ENCODE results near the gene DNER.
"Not testable (repeated sequence)": the region's sequence is repeated elsewhere in the genome, so short reads cannot be mapped to it uniquely, and the experiment has no call there.

DNER gene

DNA sequence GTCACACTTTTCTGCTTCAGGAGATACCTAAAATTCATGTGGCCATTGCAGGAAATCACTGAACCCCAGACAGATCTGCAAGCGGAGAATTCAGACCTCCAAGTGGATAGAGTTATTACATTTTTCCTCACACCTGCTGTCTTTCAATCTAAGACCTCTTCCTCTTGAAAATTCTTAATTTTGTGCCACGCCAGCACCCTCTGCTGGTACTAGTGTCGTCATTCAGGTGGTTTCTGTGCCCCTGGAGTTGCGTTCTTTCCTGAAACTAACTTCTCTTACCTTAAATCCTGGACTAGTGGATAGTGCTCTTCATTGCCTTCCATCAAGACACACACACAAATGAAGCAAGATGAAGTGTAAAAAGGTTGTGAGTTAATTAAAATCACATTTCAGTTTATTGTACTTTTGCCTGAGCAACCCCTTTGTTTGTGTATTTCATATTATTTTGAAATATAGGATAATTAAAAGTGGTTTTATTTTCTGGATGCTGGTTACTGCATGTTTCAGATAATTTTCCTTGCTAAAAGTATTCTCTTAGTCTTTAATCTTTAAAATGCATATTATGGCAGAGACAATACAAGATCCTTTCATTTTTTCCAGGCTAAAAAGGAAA is 1.6 kb upstream of the DNER start:
- no peak for DNase-seq

DNA sequence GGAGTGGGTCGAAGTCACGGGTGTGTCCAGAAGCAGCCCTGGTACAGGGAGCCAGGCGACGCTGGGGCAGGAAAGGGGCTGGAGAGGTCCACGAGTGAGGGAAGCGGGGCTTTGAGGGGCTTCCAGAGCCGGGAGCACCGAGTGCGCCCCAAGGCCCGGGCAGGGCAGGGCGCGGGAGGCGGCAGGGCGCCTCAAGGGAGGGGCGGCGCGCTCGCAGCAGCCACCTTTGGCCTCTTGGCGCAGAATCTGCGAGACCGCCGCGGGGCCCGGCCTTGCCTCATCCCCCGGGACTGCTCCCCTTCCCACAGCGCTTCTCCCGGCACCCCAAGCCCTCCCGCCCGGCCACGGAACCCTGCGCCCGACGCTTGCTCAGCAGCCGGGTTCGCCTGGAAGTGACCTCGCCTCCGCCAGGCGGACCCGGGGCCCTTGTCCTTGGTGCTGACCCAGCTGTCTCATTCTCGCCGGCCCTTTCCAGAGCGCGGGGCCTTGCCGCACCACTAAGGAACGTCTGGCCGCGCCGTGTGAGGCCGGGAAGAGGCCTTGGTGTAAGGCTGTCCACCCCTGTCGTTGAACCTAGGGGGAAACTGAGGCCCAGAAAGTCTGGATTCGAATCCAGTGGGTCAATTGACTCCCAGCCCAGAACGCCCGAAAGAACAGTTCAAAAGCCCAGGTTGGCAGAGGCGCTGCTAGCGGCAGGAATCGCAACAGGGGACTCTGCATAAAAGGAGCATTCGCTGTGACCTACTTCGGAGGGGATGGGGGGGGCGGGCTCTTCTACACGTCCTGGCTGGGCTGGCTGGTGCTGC is 584 bp upstream of the DNER start:
- no peak for DNase-seq

DNA sequence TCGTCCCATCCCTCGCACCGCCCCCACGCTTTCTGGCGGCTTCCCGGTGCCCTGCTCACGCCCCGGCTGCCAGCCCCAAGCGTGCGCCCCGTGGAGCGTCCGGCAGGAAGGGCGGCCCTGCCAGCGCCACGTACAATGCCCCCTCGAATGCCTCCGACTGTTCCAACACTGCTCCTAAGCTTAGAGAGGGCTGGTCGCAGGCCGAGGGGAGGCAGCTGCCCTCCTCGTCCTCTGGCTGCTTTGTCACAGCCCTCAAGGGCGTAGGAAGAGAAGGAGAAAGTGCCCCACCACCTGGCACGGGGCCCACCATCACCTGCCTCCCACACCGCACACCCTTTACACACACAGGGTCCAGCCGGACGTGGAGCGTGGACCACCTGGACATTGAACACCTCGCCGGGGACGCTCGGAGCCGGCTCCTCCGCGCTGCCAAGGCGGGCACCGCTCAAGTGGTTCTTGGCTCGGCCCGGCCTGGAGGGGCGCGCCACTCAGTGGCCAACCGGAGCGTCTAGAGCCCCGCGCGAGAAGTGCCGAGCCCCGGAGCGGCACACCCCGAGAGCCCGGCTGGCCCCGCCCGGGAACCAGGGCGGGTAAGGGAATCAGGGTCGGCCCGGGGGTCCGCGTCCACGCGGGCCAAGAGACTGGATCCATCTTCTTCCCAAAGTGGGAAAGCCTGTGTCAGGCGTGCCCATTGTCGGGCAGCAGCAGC is 830 bp downstream of the DNER start:
- DNase-seq = no peak

DNA sequence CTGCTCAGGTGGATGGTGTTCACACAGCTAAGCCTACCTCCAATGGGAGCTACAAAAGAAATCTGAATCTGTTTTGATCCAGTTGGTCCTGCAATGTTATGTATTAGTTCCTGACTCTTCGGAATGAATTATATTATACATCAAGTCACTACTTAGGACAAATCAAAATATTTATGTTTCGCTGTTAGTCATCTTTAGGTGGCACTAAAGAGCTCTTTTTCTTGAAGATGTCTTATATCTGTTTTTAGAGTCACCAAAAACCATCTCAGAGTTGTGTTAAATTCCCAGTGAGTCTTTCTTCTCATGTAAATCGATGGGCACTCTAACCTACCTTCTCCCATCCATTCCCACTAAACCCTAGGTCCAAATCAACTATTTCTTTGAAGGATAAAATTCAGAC is 2.2 kb downstream of the DNER start:
- DNase-seq = no peak

DNA sequence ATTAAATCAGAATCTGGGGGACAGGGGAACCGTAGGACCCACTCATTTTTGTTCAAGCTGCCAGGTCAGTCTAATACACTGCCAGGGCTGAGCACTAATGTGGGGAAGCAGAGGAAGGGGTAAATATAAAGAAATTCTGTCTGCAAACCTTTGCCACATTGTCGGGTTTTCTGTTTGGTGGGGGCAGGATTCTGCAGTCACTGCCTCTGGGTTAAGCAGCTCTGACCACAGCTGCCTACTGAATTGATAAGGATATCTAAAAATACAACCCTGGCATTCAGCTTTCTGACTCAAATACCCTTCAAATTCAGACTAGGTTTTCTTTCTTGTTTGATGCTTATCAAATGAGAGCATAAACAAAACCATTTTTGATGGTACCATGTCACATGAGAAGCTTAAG is 6.0 kb downstream of the DNER start:
- no peak for DNase-seq

DNA sequence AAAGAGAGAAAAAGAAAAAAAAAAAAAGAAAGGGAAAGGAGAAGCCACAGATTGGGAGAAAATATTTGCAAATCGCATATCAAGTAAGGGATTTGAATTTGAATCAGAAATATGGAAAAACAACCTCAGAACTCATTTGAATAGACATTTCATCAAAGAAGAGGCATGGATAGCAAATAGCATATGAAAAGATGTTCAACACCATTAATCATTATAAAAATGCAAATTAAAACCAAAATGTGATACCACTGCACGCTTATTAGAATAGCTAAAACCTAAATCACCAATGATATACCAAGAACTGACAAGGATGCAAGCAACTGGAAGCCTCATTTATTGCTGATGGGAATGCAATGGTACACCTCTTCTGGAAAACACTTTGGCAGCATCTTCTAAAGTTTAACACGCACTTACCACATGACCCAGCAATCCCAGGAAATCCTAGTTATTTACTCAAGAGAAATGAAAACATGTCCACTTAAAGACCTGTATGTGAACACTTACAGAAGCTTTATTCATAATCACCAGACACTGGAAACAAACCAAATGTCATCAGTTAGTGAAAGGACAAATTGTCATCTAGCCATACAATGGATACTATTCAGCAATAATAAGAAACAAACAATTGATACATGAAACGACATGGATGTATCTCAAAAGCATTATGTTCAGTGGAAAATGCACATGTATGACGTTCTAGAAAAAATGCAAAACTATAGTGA is 10.3 kb downstream of the DNER start:
- DNase-seq = no peak

DNA sequence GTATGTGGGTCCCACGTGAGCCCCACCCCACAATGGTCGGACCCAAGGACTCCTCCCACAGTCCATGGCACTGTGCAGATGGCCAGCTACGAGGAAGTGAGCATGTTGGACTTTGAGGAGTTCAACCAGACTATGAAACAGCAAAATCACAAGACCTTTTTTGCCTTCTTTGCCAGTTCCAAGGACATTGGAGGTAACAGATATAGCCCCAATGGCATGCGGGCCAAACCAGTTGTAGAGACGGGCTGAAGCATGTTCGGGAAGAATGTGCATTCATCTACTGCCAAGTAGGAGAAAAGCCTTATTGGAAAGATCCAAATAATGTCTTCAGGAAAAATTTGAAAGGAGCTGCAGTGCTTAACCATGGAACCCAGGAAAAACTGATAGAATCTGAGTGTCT is 12.6 kb downstream of the DNER start:
- DNase-seq = no peak

DNA sequence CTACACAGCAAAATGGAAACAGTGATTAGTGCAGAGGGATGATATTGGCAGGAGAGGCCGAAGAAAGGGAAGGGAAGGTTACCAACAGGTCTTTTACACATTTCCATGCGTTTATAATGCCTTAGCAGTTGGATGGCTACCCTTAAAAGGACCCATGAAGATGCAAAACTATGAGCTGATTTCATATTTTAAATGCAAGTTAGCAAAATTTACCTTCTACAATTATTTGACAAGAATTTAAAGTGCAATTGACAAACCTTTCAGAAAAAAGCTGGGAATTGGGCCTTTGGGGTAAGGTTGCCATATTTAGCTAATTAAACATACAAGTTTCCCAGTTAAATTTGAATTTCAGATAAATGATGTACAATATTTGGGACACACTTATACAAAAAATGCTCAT is 13.3 kb downstream of the DNER start:
- no peak for DNase-seq

DNA sequence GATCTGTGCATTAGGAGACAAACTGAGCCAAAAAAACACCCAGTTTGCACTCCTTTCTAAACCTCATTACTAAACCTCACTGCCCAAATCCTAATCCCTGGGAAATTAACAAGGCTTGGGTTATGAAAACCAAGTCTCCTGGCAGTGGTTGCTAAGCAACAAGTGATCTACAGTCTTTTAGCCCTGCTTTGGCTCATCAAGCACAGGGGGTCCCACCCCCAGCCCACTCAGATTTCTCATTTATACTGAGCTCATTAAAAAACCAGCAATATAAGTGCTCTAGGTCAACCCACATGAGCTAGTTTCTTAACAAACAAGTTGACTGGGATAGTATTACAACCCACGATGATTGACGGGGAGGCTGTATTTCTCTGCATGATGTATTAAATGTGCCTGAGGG is 18.4 kb downstream of the DNER start:
- no peak for DNase-seq

DNA sequence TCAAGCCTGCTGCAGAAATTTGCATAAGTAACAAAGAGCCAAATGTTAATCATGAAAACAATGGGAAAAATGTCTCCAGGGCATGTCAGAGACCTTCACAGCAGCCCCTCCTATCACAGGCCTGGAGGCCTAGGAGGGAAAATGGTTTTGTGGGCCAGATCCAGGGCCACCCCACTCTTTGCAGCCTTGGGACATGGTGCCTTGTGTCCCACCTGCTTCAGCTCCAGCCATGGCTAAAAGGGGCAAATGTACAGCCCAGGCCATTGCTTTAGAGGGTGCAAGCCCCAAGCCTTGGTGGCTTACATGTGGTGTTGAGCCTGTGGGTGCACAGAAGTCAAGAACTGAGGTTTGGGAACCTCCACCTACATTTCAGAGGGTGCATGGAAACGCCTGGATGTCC is 20.5 kb downstream of the DNER start:
- DNase-seq = not testable (repeated sequence)

DNA sequence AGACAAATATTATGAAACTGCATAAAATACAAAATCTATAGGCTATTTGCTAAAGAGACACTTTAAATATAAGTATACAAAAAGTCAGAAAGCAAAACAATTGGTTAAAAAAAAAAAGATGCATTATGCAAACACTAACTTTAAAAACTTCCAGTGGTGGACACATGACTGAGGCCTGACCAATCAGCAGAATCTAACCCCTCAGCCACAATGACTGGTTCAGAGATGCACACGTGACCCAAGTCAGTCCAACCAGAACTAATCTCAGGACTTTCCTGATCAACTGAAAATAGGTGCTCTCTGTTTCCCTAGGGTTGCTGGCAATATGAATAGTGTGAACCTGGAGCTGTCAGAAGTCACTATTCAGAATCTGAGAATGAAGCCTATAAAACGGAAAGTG is 22.7 kb downstream of the DNER start:
- no peak for DNase-seq

DNA sequence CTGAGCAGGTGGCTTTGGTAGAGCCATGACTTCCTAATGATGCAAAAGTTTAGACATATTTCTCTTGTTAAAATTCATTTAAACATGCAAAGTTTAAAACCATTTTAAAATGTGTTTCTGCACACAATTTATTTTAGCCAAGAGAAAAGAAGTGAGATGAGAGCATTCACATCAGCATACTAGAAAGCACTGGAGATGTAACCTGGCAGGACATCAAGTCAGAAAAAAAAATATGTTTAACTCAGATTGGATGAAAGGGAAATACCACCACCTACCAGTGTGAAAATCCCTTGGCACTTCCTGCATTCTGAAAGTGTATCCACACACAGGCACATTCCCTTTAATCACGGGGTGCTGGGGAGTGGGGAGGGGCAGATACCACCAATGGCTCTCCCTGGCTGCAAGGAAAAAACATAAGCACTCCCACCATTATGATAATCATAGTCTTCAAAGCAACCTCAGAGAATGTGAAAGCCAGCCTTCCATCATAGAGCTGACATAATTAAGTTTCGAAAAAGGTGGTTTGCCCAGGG is 25.0 kb downstream of the DNER start:
- no peak for DNase-seq

DNA sequence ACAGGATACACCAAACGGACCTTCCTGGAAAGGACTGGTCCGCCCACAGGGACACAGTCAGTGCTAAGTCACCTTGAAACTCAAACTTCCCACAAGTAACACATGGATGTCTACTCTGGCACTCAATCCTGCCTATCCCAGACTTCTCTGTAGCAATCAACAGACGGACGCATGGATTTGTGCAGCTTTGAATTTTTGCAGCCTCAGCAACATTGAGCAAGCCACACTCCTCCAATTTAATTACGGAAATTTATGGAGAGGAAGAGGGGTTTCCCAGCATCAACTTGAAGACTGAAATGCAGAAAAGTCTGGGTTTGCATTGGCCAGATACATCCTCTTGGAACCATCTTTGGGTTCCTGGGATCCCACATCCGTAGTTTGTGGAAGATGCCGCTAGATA is 26.2 kb downstream of the DNER start:
- no peak for DNase-seq

DNA sequence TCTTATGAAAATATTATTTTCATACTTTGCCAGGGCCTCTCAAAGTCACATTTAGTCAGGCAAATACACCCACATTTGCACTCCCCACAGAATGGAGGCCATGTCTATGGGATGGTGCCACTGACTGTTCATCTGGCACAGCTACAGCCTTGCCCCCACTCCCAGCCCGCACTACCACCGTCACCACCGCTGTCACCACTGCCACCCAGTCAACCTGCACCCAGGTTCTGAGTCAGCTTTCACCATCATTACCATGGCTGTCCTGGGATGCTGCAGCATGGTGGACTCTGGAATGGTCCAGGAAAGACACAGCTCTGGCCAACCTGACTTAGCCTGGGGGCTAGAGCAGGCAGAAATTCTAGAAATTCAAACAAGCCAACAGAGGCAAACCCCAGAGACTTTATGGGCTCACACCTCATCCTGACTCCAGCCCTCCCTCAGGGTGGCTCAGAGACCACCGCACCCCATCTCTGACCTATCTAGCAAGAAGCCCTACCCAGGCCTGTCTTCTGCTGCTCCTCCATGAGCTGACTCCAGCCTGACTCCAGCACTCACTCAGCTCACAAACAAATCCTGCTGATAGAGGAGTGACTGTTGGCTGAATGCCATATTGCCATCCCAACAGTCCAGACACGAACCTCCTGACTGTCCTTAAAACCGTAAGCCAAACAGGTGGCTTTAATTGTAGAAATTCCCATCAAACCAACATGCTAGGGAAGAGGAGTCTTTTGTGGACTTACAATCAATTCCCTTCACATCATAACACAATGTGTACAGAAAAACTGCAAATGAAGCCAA is 28.0 kb downstream of the DNER start:
- no peak for DNase-seq

DNA sequence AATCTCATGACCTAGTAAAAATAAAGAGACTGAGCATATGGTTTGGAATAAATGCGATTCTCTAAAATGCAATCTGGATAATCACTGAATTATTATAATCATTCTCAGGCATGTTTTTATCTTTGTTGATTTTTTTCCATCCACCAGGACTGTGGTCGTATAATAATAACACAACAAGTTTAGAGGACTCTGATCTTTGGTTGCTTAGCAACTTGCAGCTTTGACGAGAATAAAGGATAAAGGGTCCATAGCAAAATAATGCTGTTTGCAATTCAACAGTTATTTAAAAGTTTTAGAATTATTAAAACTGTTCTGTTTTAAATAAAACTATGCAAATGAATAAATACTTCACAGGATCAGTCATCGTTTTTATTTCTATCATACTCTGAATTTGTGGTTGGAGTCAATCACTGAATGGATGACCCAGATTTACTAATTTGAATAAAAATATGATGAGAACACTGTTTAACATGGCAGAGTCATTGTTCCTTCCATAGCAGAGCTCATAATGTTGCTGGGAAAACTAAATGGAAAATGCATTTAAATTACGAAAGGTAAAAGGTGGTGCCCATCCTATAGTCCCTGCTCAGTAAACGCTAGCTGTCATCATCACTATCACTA is 29.3 kb downstream of the DNER start:
- DNase-seq = no peak

DNA sequence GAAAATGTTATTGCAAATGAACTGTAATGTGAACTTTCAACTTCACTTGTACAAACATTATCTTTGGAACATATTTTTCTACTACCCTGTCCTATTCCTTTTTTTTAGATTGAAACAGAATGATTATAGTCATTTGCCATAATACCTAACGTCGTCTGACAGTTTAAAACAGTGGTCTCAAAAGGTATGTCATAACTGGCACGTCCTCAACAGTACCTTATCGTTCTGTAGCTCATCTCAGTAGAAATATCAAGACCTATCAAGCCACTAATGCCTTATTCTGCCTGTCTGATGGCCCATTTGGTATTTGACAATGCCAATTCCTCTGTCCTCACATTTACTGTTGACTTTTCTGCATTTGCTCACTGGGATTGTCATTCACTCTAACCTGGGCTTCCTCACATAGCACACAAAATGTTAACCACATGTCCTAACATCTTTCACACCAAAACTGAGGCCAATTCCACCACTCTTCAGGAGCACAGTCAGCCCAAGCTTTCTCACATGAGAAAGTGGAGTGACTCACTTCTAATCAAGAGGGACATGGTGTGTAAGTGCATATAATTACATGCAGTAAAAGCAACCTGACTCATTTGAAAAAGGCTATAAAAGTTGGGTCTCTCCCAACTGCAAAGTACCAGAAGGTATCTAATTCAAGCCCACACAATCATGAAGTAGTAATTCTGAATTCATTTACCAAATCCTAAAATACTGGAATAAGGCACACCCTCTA is 34.8 kb downstream of the DNER start:
- no peak for DNase-seq

DNA sequence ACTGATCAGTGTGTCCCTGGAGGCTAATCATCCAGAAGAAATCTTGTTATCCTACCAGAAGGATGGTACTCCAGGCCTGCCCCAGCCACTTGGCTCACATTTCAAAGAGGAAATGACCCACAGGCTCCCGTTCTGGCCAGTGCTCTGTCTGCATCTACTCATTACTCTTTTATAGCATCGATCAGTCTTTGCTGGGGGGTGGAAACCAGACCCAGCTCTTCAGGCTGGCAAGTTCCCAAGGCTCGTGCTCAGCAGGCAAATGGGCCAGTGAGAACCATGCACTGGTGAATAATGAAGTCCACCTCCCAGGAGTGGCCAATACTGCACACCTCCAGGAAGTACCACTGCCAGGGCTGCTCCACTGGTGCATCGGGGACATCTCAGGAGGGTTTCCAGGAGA is 38.8 kb downstream of the DNER start:
- no peak for DNase-seq

DNA sequence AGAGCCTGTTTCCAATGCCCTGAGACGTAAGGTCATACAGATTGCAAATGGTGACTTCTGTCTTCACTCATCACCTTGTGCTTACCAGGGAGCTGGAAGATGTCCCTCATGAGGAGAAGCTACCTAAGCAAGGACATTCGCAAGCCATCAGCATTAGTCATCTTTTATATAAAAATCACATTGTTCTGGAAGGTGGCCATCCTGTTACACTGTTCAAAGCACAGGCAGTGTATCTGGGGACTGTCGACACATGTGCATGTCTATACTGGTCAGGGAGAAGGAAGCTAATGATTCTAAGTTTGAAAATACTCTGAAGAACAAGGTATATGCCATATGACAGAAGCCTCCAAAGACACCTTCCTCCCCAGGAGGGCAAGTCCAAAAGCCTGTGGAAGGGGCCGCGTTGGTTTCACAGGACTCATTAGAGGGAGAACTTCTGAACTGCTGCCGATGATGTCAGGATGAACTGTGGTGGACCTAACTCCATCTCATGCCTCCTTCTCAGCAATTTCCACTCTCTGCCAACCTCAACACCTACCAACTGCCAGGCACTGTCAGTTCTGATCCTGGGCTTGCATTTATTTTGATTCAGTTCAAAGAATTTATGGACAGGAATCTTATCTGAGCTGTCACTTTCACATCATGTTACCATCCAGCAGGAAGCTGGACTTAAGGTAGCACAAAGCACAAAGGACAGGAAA is 39.4 kb downstream of the DNER start:
- no peak for DNase-seq

DNA sequence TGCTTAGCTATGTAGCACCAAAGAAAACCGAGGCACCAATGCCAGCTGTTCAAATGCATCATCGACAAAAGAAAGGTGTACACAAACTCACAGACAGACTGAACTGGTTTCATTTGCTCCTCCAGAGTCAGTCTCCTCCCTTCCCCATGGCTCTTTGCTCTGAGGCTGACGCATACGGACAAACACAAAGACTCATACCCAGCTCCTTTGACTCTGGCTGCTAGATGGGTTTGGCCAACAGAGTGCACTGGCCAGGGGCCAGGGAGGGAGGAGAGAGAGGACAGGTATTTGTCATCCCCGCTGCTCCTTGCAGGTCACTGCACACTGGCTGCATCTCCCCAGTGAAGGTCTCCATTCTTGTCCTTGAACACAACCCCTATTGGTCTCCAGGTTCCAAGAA is 40.7 kb downstream of the DNER start:
- no peak for DNase-seq

DNA sequence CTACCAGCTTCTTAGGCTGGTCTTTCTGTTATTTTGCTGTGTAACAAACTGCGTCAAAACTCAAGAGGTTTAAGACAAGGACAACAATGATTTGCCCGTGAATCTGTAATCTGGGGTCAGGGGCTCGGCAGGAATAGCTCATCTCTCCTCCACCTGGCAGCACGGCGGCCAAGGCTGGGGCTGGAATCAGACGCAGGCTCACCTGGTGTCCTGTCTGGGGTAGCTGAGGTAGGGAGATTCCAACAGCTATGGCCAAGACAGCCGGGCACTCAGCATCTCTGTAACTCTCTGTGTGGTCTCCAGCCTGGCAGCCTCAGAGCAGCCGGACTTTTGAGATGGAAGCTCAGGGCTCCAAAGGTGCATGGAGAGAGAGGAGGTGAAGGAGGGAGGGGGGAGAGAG is 42.3 kb downstream of the DNER start:
- DNase-seq = no peak

DNA sequence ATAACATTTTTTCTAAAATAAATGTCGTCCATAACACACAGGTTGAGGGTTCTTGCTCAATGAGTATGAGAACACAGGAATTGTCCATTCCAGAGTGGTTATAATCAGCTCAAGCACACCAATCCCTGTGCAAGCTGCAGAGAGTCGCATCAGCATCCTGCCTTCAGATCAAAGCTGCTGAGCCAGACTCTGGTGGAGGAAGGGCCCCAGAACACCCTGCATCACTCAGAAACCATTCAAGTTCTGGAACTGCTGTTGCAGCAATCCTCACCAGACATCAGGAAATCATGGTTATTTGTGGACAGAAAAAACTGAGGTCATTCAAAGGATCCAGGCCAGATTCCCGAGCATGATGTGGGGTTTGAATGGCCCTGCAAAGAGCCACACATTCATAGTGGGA is 44.5 kb downstream of the DNER start:
- DNase-seq = no peak

All from NCI-H446 treated with DMSO at 0.1 percent for 48 hours (cell line).